ENCODE data around the gene PUS10. TPM values are rescaled to one million over a fixed set of nuclear protein-coding genes. Genes with fewer than 3 reads are reported as not detected.
"Not testable (repeated sequence)": the region's sequence is repeated elsewhere in the genome, so short reads cannot be mapped to it uniquely, and the experiment has no call there.

Gene PUS10
- total RNA-seq, 2 donors from 2014 or later, result 5.1 to 5.7 TPM

- Mint-ChIP-seq H3K27me3 (no peaks in the 10 kb centered on the region), H3K4me1 (peaks cover 8% of the 10 kb centered on the region), H3K4me3 (no peak overlapping the region), H3K27ac (no peak overlapping the region), H3K9me3 (no peaks in the 10 kb centered on the region), H3K36me3 (ENCODE audit: low read depth) (peaks cover 45% of the 10 kb centered on the region)
- ATAC-seq (replicated peaks), result no peak
These were observed 3.2 kb upstream of the PUS10 start for GRCh38 chr2:61021228-61021660.

- peak overlapping the region; percentile 96 for H3K27ac Mint-ChIP-seq
- peaks cover 37% of the 10 kb centered on the region for H3K36me3 Mint-ChIP-seq (ENCODE audit: low read depth)
- H3K27me3 Mint-ChIP-seq, result no peaks in the 10 kb centered on the region
- ATAC-seq (replicated peaks), result no peak
- H3K4me1 Mint-ChIP-seq, result peaks cover 8% of the 10 kb centered on the region
- no peaks in the 10 kb centered on the region for H3K9me3 Mint-ChIP-seq
- H3K4me3 Mint-ChIP-seq, result peak overlapping the region; percentile 99
These were observed 743 bp upstream of the PUS10 start for GRCh38 chr2:61018798-61019197.

- Mint-ChIP-seq H3K9me3 (no peaks in the 10 kb centered on the region), H3K36me3 (ENCODE audit: low read depth) (peaks cover 32% of the 10 kb centered on the region), H3K4me1 (peaks cover 10% of the 10 kb centered on the region), H3K27ac (peak overlapping the region; percentile 96), H3K4me3 (peak overlapping the region; percentile 99), H3K27me3 (no peaks in the 10 kb centered on the region)
- ATAC-seq (replicated peaks), result no peak
These were observed 282 bp upstream of the PUS10 start for GRCh38 chr2:61018318-61018755.

GRCh38 chr2:61017003-61017555 lies 976 bp downstream of the PUS10 start:
- Mint-ChIP-seq H3K27me3 (no peaks in the 10 kb centered on the region), H3K36me3 (ENCODE audit: low read depth) (peaks cover 25% of the 10 kb centered on the region), H3K4me3 (peak overlapping the region; percentile 99)

GRCh38 chr2:61016392-61017002 lies 1.6 kb downstream of the PUS10 start:
- peak; percentile 70 for ATAC-seq (replicated peaks)
- H3K27ac Mint-ChIP-seq, result peak overlapping the region; percentile 96
- H3K9me3 Mint-ChIP-seq, result no peaks in the 10 kb centered on the region
- no peaks in the 10 kb centered on the region for H3K27me3 Mint-ChIP-seq
- H3K36me3 Mint-ChIP-seq (ENCODE audit: low read depth), result peaks cover 19% of the 10 kb centered on the region
- peak overlapping the region; percentile 99 for H3K4me3 Mint-ChIP-seq
- peaks cover 21% of the 10 kb centered on the region for H3K4me1 Mint-ChIP-seq

More at GRCh38 chr2:61017003-61017555, 976 bp downstream of the PUS10 start:
- Mint-ChIP-seq H3K9me3 (no peaks in the 10 kb centered on the region), H3K27ac (peak overlapping the region; percentile 96), H3K4me1 (peaks cover 20% of the 10 kb centered on the region)
- peak; percentile 68 for ATAC-seq (replicated peaks)

GRCh38 chr2:61015976-61016375 lies 2.1 kb downstream of the PUS10 start:
- Mint-ChIP-seq H3K4me3 (peak overlapping the region; percentile 99), H3K36me3 (ENCODE audit: low read depth) (peaks cover 16% of the 10 kb centered on the region), H3K27me3 (no peaks in the 10 kb centered on the region), H3K9me3 (no peaks in the 10 kb centered on the region), H3K27ac (peak overlapping the region; percentile 96), H3K4me1 (peaks cover 21% of the 10 kb centered on the region)
- ATAC-seq (replicated peaks), result no peak

GRCh38 chr2:61014763-61015162 lies 3.3 kb downstream of the PUS10 start:
- no peak overlapping the region for H3K27ac Mint-ChIP-seq
- peaks cover 10% of the 10 kb centered on the region for H3K36me3 Mint-ChIP-seq (ENCODE audit: low read depth)
- ATAC-seq (replicated peaks), result no peak
- H3K27me3 Mint-ChIP-seq, result no peaks in the 10 kb centered on the region
- H3K4me3 Mint-ChIP-seq, result no peak overlapping the region
- H3K9me3 Mint-ChIP-seq, result no peaks in the 10 kb centered on the region
- H3K4me1 Mint-ChIP-seq, result peaks cover 21% of the 10 kb centered on the region

GRCh38 chr2:61013382-61013781 lies 4.7 kb downstream of the PUS10 start:
- Mint-ChIP-seq H3K27ac (peak overlapping the region; percentile 56), H3K27me3 (no peaks in the 10 kb centered on the region)

GRCh38 chr2:61012303-61012702 lies 5.8 kb downstream of the PUS10 start:
- Mint-ChIP-seq H3K27ac (peak overlapping the region; percentile 63), H3K4me1 (peaks cover 13% of the 10 kb centered on the region)
- not testable (repeated sequence) for H3K36me3 Mint-ChIP-seq (ENCODE audit: low read depth); H3K27me3 Mint-ChIP-seq; H3K4me3 Mint-ChIP-seq; H3K9me3 Mint-ChIP-seq
- ATAC-seq (replicated peaks), result peak; percentile 50

More at GRCh38 chr2:61013382-61013781, 4.7 kb downstream of the PUS10 start:
- no peak overlapping the region for H3K4me3 Mint-ChIP-seq
- no peaks in the 10 kb centered on the region for H3K9me3 Mint-ChIP-seq
- ATAC-seq (replicated peaks), result no peak
- H3K36me3 Mint-ChIP-seq (ENCODE audit: low read depth), result peaks cover 6% of the 10 kb centered on the region
- H3K4me1 Mint-ChIP-seq, result peaks cover 14% of the 10 kb centered on the region

GRCh38 chr2:61011678-61012077 lies 6.4 kb downstream of the PUS10 start:
- no peak for ATAC-seq (replicated peaks)
- Mint-ChIP-seq H3K27me3 (no peaks in the 10 kb centered on the region), H3K36me3 (ENCODE audit: low read depth) (no peaks in the 10 kb centered on the region), H3K4me3 (no peak overlapping the region), H3K27ac (peak overlapping the region; percentile 63), H3K9me3 (no peaks in the 10 kb centered on the region), H3K4me1 (peaks cover 13% of the 10 kb centered on the region)

GRCh38 chr2:61009355-61009754 lies 8.7 kb downstream of the PUS10 start:
- Mint-ChIP-seq H3K4me3 (no peak overlapping the region), H3K36me3 (ENCODE audit: low read depth) (no peaks in the 10 kb centered on the region), H3K4me1 (peaks cover 13% of the 10 kb centered on the region), H3K27ac (no peak overlapping the region), H3K9me3 (no peaks in the 10 kb centered on the region), H3K27me3 (no peaks in the 10 kb centered on the region)
- ATAC-seq (replicated peaks), result no peak

GRCh38 chr2:61006486-61007105 lies 11.5 kb downstream of the PUS10 start:
- ATAC-seq (replicated peaks), result no peak
- Mint-ChIP-seq H3K27ac (no peak overlapping the region), H3K4me3 (no peak overlapping the region), H3K4me1 (no peaks in the 10 kb centered on the region), H3K27me3 (no peaks in the 10 kb centered on the region), H3K36me3 (ENCODE audit: low read depth) (no peaks in the 10 kb centered on the region), H3K9me3 (no peaks in the 10 kb centered on the region)

GRCh38 chr2:61005736-61006135 lies 12.3 kb downstream of the PUS10 start:
- no peak overlapping the region for H3K27ac Mint-ChIP-seq
- no peak for ATAC-seq (replicated peaks)
- H3K9me3 Mint-ChIP-seq, result no peaks in the 10 kb centered on the region
- no peaks in the 10 kb centered on the region for H3K4me1 Mint-ChIP-seq
- no peaks in the 10 kb centered on the region for H3K36me3 Mint-ChIP-seq (ENCODE audit: low read depth)
- H3K4me3 Mint-ChIP-seq, result no peak overlapping the region
- H3K27me3 Mint-ChIP-seq, result no peaks in the 10 kb centered on the region

- H3K4me3 Mint-ChIP-seq, result no peak overlapping the region
- H3K36me3 Mint-ChIP-seq (ENCODE audit: low read depth), result no peaks in the 10 kb centered on the region
- no peaks in the 10 kb centered on the region for H3K27me3 Mint-ChIP-seq
- no peak overlapping the region for H3K27ac Mint-ChIP-seq
- no peaks in the 10 kb centered on the region for H3K4me1 Mint-ChIP-seq
- H3K9me3 Mint-ChIP-seq, result no peaks in the 10 kb centered on the region
- peak; percentile 47 for ATAC-seq (replicated peaks)
These were observed 19.2 kb downstream of the PUS10 start for GRCh38 chr2:60998628-60999545.
